GM19025 (cell line): ENCODE results near the gene IQSEC2.

ENCODE experiments used
- ATAC-seq: cut with Tn5 transposase; IDR thresholded peaks from one replicate; pipeline ENCODE4 v1.9.1; 2021; ENCODE audit warnings: mild to moderate bottlenecking, low read depth, moderate library complexity; ENCODE audit not compliant: unreplicated experiment

Gene IQSEC2

DNA sequence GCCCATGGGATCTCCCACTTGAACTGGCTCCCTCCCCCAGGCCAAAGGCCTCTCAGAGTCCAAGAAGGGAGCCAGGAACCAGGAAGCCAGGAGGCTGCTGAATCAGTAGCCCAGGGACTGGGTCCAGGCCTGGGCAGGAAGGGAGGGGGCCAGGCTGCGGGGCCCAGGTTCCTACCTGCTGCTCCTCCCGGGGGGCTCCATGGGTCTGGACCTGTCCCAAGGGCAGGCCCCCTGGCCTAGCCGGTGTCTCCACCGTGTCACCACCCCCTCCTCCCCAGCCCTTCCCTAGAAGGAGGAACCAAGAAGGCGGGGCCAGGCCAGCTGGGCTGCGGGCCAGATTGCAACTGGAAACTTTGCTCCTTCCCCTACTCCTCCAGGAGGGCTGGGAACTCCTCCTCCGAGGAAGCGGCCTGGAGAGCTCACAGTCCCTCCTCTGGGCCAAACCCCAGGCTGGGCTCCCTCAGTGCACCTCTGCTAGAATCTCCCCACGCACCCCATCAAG lies at the start of gene IQSEC2:
IQSEC2 (minus strand) TSS at position 264 of the 502 bp plus-strand sequence.
- no peak for ATAC-seq

DNA sequence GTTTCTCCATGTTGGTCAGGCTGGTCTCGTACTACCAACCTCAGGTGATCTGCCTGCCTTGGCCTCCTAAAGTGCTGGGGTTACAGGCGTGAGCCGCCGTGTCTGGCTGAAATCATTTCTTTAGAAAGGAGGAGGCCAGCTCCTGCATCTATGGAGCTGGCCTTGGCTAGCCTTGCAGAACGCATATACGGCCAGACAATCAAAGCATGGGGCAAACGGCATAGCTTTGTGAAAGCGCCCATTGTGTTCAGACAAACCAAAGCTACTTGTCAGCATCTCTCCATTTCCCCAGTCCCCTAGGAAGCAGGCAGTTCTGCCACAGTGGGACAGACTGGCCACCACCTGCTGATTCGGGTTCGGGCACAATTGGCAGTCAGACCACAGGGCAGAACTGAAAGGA lies 48.9 kb upstream of the IQSEC2 start:
- no peak for ATAC-seq

DNA sequence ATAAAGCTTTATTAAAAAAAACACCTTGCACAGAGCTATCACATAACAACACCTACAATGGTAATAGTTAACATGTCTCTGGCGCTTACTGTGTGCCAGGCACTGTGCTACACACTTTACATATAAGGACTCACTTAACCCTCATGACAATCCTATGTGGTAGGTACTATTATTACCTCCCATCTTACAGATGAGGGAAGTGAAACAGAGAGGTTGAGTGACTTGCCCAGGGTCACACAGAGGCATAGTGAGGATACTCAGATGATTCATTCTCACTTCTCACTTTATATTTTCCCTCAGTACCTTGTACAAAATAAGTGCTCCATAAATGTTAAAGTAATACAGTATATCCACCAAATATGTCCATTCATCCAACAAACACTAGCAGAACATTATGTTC lies 43.4 kb upstream of the IQSEC2 start:
- ATAC-seq, result no peak

DNA sequence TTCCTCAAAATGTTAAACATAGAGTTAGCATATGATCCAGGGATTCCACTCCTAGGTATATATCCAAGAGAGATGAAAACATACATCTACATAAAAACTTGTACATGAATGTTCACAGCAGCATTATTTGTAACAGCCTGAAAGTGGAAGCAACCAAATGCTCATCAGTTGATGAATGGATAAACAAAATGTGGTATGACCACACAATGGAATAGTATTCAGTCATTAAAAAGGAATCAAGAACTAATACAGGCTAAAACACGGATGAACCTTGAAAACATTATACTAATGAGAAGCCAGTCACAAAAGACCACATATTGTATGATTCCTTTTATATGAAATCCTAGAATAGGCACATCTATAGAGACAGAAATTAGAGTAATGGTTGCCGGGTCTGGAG lies 42.7 kb upstream of the IQSEC2 start:
- ATAC-seq, result no peak

DNA sequence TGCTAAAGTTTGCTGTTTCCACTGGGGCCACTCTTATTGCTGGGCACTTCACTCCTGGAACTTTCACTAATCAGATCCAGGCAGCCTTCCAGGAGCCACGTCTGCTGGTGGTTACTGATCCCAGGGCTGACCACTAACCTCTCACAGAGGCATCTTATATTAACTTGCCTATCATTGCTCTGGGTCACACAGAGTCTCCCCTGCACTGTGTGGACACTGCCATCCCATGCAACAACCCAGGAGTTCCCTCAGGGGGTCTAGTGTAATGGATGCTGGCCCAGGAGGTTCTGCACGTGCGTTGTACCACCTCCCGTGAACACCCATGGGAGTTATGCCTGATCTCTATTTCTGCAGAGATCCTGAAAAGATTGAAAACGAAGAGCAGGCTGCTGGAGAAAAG lies 41.8 kb upstream of the IQSEC2 start:
- ATAC-seq, result no peak

DNA sequence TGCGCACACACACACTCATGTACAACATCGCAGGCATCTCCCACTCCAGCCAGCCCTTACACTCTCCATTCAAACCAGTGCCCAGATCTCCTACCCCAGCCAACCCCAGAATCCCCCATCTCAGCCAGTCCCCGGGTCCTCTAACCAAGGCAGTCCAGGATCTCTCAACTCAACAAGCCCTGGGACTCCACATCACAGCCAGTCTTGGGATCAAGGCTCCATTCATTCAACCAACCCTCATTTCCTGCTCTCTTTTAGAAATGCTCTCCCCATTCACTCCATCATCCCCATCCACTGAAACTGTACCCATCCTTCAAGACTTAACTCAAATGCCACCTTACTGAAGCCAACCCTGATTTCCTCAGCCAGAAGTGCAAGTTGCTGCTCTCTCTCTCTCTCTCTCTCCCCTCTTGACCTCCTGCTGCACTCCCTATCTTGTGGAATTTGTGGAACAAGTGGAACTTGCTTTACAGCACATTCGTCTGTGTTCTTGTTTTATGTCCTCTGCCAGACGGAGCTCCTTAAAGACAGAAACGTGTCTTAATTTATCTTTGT lies 40.6 kb upstream of the IQSEC2 start:
- no peak for ATAC-seq

DNA sequence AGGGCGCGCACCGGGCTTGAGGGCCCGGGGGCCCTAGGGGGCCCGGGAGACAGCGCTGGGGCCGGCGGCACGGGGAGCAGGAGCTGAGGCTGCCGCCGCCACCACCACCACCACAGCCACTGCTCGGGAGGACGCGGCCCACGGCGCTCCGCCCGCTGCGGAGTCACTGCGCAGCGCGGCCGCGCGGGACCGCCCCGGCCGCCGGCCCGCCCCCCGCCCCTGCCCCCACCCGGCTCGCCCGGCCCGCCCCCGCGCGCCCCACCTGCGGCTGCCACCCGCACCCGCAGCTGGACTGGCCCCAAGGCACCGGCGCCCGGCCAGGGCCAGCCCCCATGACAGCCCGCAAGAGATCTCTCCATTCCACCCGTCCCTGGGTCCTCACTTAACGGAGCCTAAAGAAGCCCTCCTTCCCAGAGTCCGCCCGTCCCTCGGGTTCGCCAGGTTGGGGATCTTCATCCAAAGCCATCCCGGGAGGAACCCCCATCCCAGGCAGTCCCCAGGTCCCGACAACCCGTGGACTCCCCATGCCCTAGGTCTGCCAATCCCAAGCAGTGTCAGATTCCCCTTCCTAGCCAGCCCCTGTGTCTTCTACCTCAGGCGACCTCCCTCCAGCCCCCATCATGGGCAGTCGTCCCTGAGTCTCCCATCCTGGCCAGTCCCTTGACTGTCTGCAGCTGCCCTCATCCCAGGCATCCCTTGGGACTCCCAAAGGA lies 40.0 kb upstream of the IQSEC2 start:
- ATAC-seq, result no peak

DNA sequence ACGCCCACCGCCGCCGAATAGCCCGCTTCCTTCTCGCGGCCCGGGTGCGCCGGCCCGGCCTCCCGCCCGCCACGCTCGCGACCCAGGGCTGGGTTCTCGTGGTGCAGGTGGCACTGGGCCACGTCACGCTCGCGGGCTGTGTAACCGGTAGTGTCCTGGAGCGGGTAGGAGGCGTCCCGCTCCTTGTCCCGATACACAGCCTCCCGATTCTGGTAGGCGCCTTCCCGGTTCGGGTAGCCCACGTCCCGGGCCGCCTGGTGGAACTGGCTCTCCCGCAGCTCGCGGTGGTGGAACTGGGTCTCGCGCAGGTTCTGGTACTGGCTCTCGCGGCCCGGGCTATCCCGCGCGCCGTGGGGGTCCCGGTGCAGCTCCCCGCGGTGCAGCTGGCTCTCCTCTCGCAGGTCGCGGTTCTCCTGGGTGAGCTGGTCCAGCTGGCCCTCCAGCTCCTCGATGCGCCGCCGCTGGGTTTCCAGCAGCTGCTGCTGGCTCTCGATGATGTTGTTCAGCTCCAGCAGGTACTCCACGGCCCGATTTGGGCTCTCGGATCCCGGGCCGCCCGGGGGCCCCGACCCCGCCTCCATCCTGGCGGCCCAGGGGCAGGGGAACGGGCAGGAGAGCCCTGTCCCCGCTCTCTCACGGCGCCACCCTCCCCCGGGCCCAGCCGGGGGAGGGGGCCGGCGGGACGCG lies 39.3 kb upstream of the IQSEC2 start:
- ATAC-seq, result no peak

DNA sequence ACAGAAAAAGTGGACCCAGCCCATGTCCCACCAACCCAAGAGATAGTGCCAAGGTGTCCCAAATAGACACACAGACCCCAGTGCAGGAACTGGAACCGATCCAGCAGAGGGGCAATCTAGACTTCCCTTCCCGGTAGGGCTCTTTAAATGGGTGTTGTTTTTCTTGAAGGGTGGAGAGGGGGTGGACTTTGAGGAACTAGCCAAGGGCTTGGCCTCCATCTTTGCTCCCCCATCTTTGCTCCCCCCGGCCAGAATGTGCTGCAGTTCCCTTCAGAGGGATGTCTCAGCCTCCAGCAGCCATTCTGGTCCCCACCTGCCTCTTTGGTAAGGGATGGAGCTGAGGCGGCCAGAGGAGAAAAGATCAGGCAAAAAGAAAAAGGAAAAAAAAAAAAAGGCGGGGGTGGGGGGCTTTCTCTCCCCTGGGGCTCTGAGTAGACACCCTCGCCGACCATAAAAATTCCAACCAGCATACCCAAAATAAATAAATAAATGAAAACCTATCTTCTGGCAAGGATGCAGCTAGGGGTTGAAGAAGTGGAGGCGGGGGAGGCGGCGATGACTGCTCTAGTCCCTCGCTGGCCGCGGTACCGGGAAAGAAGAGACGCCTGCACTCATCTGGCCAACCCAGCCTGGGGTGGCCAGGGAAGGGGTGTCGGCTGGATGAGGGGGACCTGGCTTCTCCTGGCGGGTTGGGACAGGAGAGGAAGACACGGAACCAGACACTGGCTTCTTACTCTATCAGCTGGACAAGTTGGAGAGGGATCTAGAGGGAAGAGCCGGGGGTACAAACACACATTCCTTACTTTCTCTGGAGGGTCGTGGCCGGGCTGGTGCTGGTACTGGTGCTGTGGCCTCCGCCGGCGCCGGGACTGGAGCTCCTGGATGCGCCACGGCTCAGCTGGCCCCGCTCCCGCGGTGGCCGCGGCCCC lies 38.5 kb upstream of the IQSEC2 start:
- no peak for ATAC-seq

DNA sequence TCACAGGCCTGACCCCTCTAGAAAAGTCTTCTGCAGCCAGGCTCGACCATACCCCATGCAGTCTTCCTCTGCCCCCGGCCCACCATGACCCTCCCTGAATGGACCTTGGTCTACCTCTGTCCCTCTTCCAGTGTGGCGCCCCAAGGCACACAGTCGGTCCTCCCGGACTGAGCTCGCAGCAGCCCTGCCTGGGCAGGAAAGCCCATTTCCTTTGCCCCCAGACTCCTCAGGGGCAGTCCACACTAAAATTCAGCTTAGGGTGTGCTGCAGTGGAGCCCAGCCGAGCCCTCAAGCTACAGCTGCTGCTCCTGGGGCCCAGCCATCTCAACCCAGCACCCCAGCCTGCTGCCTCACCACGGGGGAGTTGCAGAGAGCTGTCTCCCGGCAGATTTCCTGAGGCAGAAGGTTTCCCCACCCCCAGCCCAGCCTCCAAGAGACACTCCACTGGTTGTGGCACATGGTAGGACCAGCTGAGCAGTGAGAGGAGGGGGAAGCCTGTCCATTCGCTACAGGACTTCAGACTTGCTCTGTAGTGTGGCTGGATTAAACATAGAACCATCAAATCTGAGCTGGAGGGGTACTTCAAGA lies 37.5 kb upstream of the IQSEC2 start:
- ATAC-seq, result no peak

DNA sequence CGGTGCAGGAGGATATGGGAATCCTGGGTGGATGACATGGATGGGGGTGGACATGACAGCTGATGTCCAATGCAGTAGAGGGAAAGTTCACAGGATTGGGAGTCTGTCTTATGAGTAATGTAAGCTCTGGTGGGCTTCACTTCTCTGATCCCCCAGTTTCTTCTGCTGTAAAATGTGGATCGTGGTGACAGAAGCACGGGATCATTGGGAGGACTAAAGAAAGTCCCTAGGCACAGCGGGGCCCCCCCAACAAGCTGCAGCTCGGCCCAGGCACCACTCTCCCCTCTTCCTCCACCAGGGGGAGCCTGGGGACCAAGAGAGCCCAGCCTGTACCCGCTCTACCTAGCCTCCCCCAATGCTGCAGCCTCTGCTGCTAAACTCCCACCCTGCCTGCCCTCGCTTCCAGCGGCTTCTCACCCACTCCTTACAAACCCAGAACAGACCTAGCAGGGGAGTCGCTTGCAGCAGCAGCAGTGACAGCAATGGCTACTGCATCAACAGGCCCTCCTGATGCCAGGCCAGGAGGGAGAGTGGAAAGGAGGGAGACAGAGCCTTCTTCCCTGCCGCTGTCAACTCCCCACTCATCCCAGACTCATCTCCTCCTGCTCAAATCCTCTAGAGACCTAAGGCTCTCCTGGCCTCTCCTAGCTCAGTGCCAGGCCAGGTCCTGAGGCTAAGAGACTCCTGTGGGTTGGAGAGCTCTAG lies 36.1 kb upstream of the IQSEC2 start:
- no peak for ATAC-seq

DNA sequence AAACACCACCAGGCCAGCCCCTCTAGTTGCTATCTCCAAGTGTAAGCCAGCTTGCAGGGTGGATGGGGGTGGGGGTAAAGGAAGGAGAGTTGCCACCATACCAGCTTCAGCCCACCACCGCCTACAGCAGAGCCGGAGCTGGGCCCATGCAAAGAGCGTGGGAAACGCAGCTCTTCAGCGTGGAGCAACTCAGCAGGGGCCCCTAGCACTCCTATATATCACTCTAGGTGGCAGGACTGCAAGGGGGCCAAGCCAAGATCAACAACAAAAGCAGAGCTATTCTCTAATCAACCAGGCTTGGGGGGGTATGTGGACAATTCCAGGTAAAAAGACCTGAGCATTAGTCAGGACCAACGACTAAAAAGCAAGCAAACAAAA lies 35.5 kb upstream of the IQSEC2 start:
- ATAC-seq, result no peak

DNA sequence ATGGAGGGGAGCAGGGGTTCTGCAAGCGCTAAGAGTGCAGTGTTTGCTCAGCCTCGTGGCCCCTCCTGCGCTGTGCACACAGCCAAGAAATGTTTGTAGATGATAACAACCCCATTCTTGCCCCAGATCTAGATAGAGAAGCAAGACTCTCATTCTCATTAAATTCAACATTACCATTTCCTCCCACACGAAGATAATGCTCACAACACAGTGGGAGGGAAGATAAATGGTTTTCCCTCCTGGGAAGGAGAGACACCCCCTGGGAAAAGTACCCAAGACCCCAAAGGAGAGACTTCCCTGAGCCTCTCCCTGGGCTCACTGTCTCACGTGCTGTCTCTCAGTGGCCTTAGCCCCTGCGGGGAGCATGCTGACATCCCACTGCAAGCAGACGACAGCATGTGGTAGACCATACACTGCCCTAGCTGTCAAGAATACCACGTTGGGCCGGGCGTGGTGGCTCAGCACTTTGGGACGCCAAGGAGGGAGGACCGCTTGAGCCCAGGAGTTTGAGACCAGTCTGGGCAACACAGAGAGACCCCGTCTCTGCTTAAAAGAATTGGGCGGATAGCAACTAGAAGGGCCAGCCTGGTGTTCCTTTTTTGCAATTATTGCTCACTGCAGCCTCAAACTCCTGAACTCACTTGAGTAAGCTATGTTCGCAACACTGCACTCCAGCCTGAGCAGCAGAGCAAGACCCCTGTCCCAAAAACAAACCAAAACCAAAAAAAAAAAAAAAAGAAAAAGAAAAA lies 34.9 kb upstream of the IQSEC2 start:
- ATAC-seq, result no peak

DNA sequence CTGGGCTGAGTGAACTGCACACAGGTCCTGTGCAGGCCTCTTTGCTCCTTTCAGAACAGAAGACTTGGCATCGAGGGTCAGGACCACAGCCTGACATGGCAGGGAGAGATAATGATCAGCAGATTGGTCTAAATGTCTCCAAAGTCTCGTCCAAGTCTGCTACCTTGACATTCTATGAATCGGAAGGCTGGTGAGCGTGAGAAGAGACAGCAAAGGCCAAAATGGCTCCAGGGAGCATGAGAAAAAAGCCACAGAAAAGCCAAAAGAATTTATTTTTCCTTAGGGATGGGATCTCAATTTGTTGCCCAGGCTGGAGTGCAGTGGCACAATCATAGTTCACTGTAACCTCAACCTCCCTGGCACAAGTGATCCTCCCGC lies 32.3 kb upstream of the IQSEC2 start:
- no peak for ATAC-seq

DNA sequence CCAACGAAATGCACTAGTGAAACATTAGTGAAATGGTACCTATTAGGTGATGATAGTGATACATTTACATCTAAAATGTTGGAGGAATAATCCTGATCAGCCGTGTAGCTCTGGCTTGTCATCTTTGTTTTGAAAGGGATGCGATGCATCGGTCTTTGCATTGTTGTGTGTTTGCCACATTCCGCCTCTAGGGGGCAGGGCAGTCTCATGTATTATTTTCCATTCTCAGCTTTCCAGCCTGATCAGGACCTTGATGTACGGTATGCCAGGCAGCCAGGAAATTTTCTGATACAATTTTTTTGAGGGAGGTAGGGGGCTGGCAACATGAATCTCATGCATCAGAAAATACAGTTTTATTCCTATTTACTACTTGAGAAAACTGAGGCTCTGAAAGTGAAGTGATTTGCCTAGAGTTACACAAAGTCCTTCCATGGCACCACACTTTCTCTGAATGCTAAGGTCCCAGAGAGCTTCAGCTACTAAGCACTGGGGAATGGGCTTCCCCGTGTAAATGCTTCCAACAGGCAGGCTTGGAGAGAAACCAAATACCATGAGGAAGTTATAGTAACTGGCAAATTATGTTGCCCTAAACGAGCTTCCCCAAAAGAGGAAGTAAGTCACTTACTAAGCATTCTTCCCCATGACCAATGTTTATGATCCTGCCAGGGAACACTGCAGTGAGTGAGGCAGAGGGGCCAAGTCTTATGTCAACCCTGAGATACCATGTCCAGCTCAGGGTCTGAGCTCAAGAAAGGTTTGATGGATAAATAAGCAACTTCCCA lies 31.8 kb upstream of the IQSEC2 start:
- ATAC-seq, result no peak

DNA sequence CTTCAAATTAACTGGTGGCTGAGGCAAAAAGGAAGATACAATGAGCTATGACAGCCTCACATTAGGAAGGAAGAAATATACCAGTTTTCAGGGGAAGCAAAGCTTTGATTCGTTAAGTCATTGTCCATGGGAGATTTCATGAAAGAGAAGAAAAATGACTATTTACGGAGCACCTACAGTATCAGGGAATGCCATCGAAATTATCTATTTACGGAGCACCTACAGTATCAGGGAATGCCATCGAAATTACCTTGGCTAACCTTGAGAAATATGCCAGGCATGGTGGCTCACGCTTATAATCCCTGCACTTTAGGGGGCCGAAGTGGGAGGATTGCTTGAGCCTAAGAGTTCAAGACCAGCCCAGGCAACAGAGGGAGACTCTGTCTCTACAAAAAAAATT lies 28.5 kb upstream of the IQSEC2 start:
- no peak for ATAC-seq

DNA sequence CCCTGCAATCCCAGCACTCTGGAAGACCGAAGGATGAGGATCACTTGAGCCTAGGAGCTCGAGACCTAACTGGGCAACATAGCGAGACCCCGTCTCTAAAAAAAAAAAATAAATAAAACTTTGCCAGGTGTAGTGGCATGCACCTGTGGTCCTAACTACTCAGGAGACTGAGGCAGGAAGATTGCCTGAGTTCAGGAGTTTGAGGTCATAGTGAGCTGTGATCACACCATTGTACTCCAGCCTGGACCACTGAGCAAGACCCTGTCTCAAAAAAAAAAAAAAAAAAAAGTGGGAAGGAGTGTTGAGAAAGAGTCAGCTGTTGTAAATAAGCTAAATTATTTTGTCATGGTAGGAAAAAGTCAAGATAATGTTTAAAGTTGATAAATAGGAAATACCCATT lies 27.5 kb upstream of the IQSEC2 start:
- no peak for ATAC-seq
